ENCODE results near the gene EXOSC2. TPM values are rescaled to one million over a fixed set of nuclear protein-coding genes. Genes with fewer than 3 reads are reported as not detected.

The EXOSC2 gene
- total RNA-seq, 2 donors from 2014 or later = 66.9 to 89.1 TPM

GRCh38 chr9:130729145-130729544, 35.6 kb downstream of the EXOSC2 start:
- H3K36me3 Mint-ChIP-seq (ENCODE audit: low read depth) = peaks cover 6% of the 10 kb centered on the region
- no peak for ATAC-seq (replicated peaks)
- peaks cover 14% of the 10 kb centered on the region for H3K4me1 Mint-ChIP-seq
- H3K27me3 Mint-ChIP-seq = no peaks in the 10 kb centered on the region
- no peaks in the 10 kb centered on the region for H3K9me3 Mint-ChIP-seq
- H3K27ac Mint-ChIP-seq = peak overlapping the region; percentile 7
- no peak overlapping the region for H3K4me3 Mint-ChIP-seq

- no peak for ATAC-seq (replicated peaks)
- Mint-ChIP-seq H3K4me1 (peaks cover 14% of the 10 kb centered on the region), H3K27ac (no peak overlapping the region), H3K9me3 (no peaks in the 10 kb centered on the region), H3K27me3 (no peaks in the 10 kb centered on the region), H3K36me3 (ENCODE audit: low read depth) (peaks cover 6% of the 10 kb centered on the region), H3K4me3 (no peak overlapping the region)
Observed at GRCh38 chr9:130731355-130731754, 37.8 kb downstream of the EXOSC2 start.

- ATAC-seq (replicated peaks) = no peak
- peaks cover 6% of the 10 kb centered on the region for H3K36me3 Mint-ChIP-seq (ENCODE audit: low read depth)
- H3K4me3 Mint-ChIP-seq = no peak overlapping the region
- H3K27ac Mint-ChIP-seq = no peak overlapping the region
- no peaks in the 10 kb centered on the region for H3K9me3 Mint-ChIP-seq
- H3K4me1 Mint-ChIP-seq = peaks cover 14% of the 10 kb centered on the region
- H3K27me3 Mint-ChIP-seq = no peaks in the 10 kb centered on the region
Observed at GRCh38 chr9:130732136-130732535, 38.6 kb downstream of the EXOSC2 start.

GRCh38 chr9:130732793-130733221, 39.2 kb downstream of the EXOSC2 start:
- Mint-ChIP-seq H3K36me3 (ENCODE audit: low read depth) (peaks cover 6% of the 10 kb centered on the region), H3K4me3 (no peak overlapping the region), H3K27ac (peak overlapping the region; percentile 26), H3K27me3 (no peaks in the 10 kb centered on the region), H3K9me3 (no peaks in the 10 kb centered on the region), H3K4me1 (peaks cover 14% of the 10 kb centered on the region)
- ATAC-seq (replicated peaks) = no peak

GRCh38 chr9:130735566-130735965, 42.0 kb downstream of the EXOSC2 start:
- H3K4me3 Mint-ChIP-seq = no peak overlapping the region
- ATAC-seq (replicated peaks) = no peak
- H3K27ac Mint-ChIP-seq = no peak overlapping the region
- H3K9me3 Mint-ChIP-seq = no peaks in the 10 kb centered on the region
- H3K27me3 Mint-ChIP-seq = no peaks in the 10 kb centered on the region
- H3K4me1 Mint-ChIP-seq = peaks cover 5% of the 10 kb centered on the region
- H3K36me3 Mint-ChIP-seq (ENCODE audit: low read depth) = no peaks in the 10 kb centered on the region

GRCh38 chr9:130736834-130737233, 43.3 kb downstream of the EXOSC2 start:
- Mint-ChIP-seq H3K4me3 (no peak overlapping the region), H3K36me3 (ENCODE audit: low read depth) (no peaks in the 10 kb centered on the region), H3K27ac (no peak overlapping the region), H3K9me3 (no peaks in the 10 kb centered on the region), H3K27me3 (no peaks in the 10 kb centered on the region), H3K4me1 (peaks cover 7% of the 10 kb centered on the region)
- no peak for ATAC-seq (replicated peaks)

- ATAC-seq (replicated peaks) = no peak
- Mint-ChIP-seq H3K4me3 (no peak overlapping the region), H3K4me1 (peaks cover 4% of the 10 kb centered on the region), H3K27ac (no peak overlapping the region), H3K36me3 (ENCODE audit: low read depth) (no peaks in the 10 kb centered on the region), H3K27me3 (no peaks in the 10 kb centered on the region), H3K9me3 (no peaks in the 10 kb centered on the region)
Observed at GRCh38 chr9:130738281-130738680, 44.7 kb downstream of the EXOSC2 start.

- Mint-ChIP-seq H3K9me3 (no peaks in the 10 kb centered on the region), H3K4me3 (no peak overlapping the region), H3K27me3 (no peaks in the 10 kb centered on the region), H3K4me1 (peaks cover 4% of the 10 kb centered on the region), H3K27ac (no peak overlapping the region), H3K36me3 (ENCODE audit: low read depth) (no peaks in the 10 kb centered on the region)
- ATAC-seq (replicated peaks) = no peak
Observed at GRCh38 chr9:130739081-130739480, 45.5 kb downstream of the EXOSC2 start.

- ATAC-seq (replicated peaks) = no peak
- no peak overlapping the region for H3K27ac Mint-ChIP-seq
- H3K4me3 Mint-ChIP-seq = no peak overlapping the region
- H3K36me3 Mint-ChIP-seq (ENCODE audit: low read depth) = no peaks in the 10 kb centered on the region
- H3K4me1 Mint-ChIP-seq = peaks cover 4% of the 10 kb centered on the region
- no peaks in the 10 kb centered on the region for H3K27me3 Mint-ChIP-seq
- H3K9me3 Mint-ChIP-seq = no peaks in the 10 kb centered on the region
Observed at GRCh38 chr9:130740218-130741023, 46.8 kb downstream of the EXOSC2 start.

GRCh38 chr9:130741024-130741305, 47.4 kb downstream of the EXOSC2 start:
- no peak overlapping the region for H3K27ac Mint-ChIP-seq
- no peaks in the 10 kb centered on the region for H3K9me3 Mint-ChIP-seq
- no peaks in the 10 kb centered on the region for H3K27me3 Mint-ChIP-seq
- H3K4me1 Mint-ChIP-seq = peaks cover 4% of the 10 kb centered on the region
- H3K4me3 Mint-ChIP-seq = no peak overlapping the region
- H3K36me3 Mint-ChIP-seq (ENCODE audit: low read depth) = no peaks in the 10 kb centered on the region
- ATAC-seq (replicated peaks) = no peak

- peak; percentile 90 for ATAC-seq (replicated peaks)
- Mint-ChIP-seq H3K9me3 (no peaks in the 10 kb centered on the region), H3K4me3 (no peak overlapping the region), H3K27ac (peak overlapping the region; percentile 47), H3K27me3 (no peaks in the 10 kb centered on the region), H3K4me1 (peaks cover 8% of the 10 kb centered on the region), H3K36me3 (ENCODE audit: low read depth) (no peaks in the 10 kb centered on the region)
Observed at GRCh38 chr9:130741831-130742449, 48.4 kb downstream of the EXOSC2 start.

GRCh38 chr9:130743656-130744055, 50.1 kb downstream of the EXOSC2 start:
- Mint-ChIP-seq H3K9me3 (no peaks in the 10 kb centered on the region), H3K4me1 (peaks cover 8% of the 10 kb centered on the region), H3K27ac (no peak overlapping the region), H3K27me3 (no peaks in the 10 kb centered on the region), H3K36me3 (ENCODE audit: low read depth) (no peaks in the 10 kb centered on the region), H3K4me3 (no peak overlapping the region)
- ATAC-seq (replicated peaks) = no peak

GRCh38 chr9:130745210-130745800, 51.7 kb downstream of the EXOSC2 start:
- Mint-ChIP-seq H3K27me3 (no peaks in the 10 kb centered on the region), H3K9me3 (no peaks in the 10 kb centered on the region), H3K27ac (no peak overlapping the region), H3K4me1 (peaks cover 8% of the 10 kb centered on the region), H3K36me3 (ENCODE audit: low read depth) (no peaks in the 10 kb centered on the region), H3K4me3 (no peak overlapping the region)
- no peak for ATAC-seq (replicated peaks)

- Mint-ChIP-seq H3K4me3 (no peak overlapping the region), H3K36me3 (ENCODE audit: low read depth) (no peaks in the 10 kb centered on the region), H3K27ac (no peak overlapping the region), H3K27me3 (no peaks in the 10 kb centered on the region), H3K4me1 (peaks cover 8% of the 10 kb centered on the region), H3K9me3 (no peaks in the 10 kb centered on the region)
- no peak for ATAC-seq (replicated peaks)
Observed at GRCh38 chr9:130745829-130746228, 52.2 kb downstream of the EXOSC2 start.
